ENCODE measurements around the gene RMRP.

The RMRP gene

DNA sequence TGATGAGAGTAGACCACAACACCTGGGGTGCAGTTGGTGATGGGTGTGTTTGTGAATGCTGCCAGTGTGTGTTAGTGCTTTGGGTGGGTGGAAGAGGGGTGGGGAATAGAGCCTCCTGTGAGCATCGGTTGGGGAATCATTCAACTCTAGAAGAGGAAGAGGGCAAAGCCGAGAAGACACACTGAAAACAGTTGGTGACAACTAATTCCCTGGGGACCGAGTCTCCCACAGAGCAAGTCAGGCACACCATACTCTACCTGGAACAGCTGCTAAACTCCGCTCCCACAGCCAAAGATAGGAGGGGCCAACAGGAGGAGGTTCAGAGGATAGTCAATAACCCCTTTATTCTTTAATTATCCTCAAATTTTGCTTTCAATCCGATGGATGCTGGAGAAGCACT, 8.7 kb upstream of the RMRP start:
- TF ChIP-seq EZH2 (IDR thresholded peaks at IDR 0.05; ENCODE audit: borderline replicate concordance, low read length): no peak
- TF ChIP-seq, protein P1, sequence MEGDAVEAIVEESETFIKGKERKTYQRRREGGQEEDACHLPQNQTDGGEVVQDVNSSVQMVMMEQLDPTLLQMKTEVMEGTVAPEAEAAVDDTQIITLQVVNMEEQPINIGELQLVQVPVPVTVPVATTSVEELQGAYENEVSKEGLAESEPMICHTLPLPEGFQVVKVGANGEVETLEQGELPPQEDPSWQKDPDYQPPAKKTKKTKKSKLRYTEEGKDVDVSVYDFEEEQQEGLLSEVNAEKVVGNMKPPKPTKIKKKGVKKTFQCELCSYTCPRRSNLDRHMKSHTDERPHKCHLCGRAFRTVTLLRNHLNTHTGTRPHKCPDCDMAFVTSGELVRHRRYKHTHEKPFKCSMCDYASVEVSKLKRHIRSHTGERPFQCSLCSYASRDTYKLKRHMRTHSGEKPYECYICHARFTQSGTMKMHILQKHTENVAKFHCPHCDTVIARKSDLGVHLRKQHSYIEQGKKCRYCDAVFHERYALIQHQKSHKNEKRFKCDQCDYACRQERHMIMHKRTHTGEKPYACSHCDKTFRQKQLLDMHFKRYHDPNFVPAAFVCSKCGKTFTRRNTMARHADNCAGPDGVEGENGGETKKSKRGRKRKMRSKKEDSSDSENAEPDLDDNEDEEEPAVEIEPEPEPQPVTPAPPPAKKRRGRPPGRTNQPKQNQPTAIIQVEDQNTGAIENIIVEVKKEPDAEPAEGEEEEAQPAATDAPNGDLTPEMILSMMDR (IDR thresholded peaks at IDR 0.05; ENCODE audit: low read length): no peak
- Histone ChIP-seq H3F3A (ENCODE audit: insufficient read depth, low read length) (no peaks in the 10 kb centered on the region), H3K4me3 (ENCODE audit: low read depth, low read length, poor library complexity, severe bottlenecking) (no peak overlapping the region), H3K36me3 (ENCODE audit: insufficient read depth, low read length) (peaks cover 18% of the 10 kb centered on the region; the same call in 1 of the 2 replicates), H2AFZ (ENCODE audit: low read length) (no peak overlapping the region), H3K27me3 (ENCODE audit: insufficient read depth, low read length) (no peaks in the 10 kb centered on the region), H3K27ac (ENCODE audit: low read depth, low read length, poor library complexity, severe bottlenecking) (no peak overlapping the region), H3K9ac (ENCODE audit: low read length) (no peak overlapping the region), H3K4me2 (ENCODE audit: low read length) (no peak overlapping the region), H3K9me2 (ENCODE audit: low read depth, low read length) (no peaks in the 10 kb centered on the region), H4K20me1 (ENCODE audit: insufficient read depth, low read length) (no peaks in the 10 kb centered on the region), H3K79me2 (ENCODE audit: insufficient read depth, low read length) (no peaks in the 10 kb centered on the region), H3K4me1 (ENCODE audit: insufficient read depth, low read length, severe bottlenecking) (peaks cover 37% of the 10 kb centered on the region), H3K9me3 (ENCODE audit: low read length) (no peaks in the 10 kb centered on the region)

DNA sequence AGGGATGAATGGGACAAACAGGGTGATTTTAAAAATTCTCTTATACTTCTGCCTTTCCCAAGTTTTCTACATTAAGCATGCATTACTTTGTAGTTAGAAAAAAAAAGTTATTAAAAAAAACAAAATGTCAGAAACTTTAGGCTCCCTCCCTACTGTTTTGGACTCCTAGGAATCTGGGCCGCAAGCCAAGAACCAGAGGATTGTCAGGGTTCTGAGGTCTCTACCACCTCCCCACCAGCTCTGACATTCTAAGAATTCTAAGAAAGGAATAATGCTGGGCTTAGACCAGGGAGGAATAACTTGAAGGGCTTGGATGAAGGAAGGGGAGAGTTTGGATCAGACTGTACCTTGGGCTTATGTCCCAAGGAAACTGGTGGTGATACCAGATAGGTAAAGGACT, 8.2 kb upstream of the RMRP start:
- Histone ChIP-seq H3F3A (ENCODE audit: insufficient read depth, low read length) (no peaks in the 10 kb centered on the region), H3K27me3 (ENCODE audit: insufficient read depth, low read length) (no peaks in the 10 kb centered on the region), H3K36me3 (ENCODE audit: insufficient read depth, low read length) (peaks cover 22% of the 10 kb centered on the region; the same call in 1 of the 2 replicates), H3K27ac (ENCODE audit: low read depth, low read length, poor library complexity, severe bottlenecking) (no peak overlapping the region), H3K4me1 (ENCODE audit: insufficient read depth, low read length, severe bottlenecking) (peaks cover 39% of the 10 kb centered on the region), H3K79me2 (ENCODE audit: insufficient read depth, low read length) (no peaks in the 10 kb centered on the region), H3K9me3 (ENCODE audit: low read length) (no peaks in the 10 kb centered on the region), H3K9ac (ENCODE audit: low read length) (no peak overlapping the region), H3K9me2 (ENCODE audit: low read depth, low read length) (no peaks in the 10 kb centered on the region), H4K20me1 (ENCODE audit: insufficient read depth, low read length) (no peaks in the 10 kb centered on the region), H2AFZ (ENCODE audit: low read length) (no peak overlapping the region), H3K4me2 (ENCODE audit: low read length) (no peak overlapping the region), H3K4me3 (ENCODE audit: low read depth, low read length, poor library complexity, severe bottlenecking) (no peak overlapping the region)
- TF ChIP-seq, protein P1 (IDR thresholded peaks at IDR 0.05; ENCODE audit: low read length): no peak
- TF ChIP-seq EZH2 (IDR thresholded peaks at IDR 0.05; ENCODE audit: borderline replicate concordance, low read length): no peak

DNA sequence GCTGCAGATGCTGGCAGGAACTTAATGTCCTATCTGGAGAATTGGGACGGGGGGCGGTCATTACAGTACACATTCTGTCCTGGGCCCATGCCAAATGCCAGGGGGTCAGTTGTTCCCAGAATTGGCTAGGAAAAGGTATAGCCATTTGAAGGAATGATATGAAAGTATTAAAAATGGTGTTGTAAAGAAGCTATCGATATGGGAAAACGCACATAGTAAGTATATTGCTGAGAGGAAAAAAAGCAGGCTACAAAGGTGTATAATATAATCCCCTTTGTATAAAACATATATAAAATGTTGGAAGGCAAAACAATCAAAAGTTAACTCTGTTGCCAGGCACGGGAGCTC, 7.6 kb upstream of the RMRP start:
- H3K4me1 ChIP-seq (ENCODE audit: insufficient read depth, low read length, severe bottlenecking): peaks cover 45% of the 10 kb centered on the region
- TF ChIP-seq EZH2 (IDR thresholded peaks at IDR 0.05; ENCODE audit: borderline replicate concordance, low read length): no peak
- TF ChIP-seq, protein P1 (IDR thresholded peaks at IDR 0.05; ENCODE audit: low read length): 0 out of 2 replicates have a peak, but pooled peaks have one; percentile 5

More for the DNA sequence above, 7.6 kb upstream of the RMRP start:
- Histone ChIP-seq H3K9me2 (ENCODE audit: low read depth, low read length) (no peaks in the 10 kb centered on the region), H3K4me2 (ENCODE audit: low read length) (peak overlapping the region; percentile 71), H3K79me2 (ENCODE audit: insufficient read depth, low read length) (no peaks in the 10 kb centered on the region), H3K9me3 (ENCODE audit: low read length) (no peaks in the 10 kb centered on the region), H3K27ac (ENCODE audit: low read depth, low read length, poor library complexity, severe bottlenecking) (peak overlapping the region; percentile 85), H3K9ac (ENCODE audit: low read length) (peak overlapping the region; percentile 91), H2AFZ (ENCODE audit: low read length) (no peak overlapping the region), H3K4me3 (ENCODE audit: low read depth, low read length, poor library complexity, severe bottlenecking) (peak overlapping the region; percentile 74), H3K36me3 (ENCODE audit: insufficient read depth, low read length) (peaks cover 28% of the 10 kb centered on the region; the same call in 1 of the 2 replicates), H3F3A (ENCODE audit: insufficient read depth, low read length) (no peaks in the 10 kb centered on the region), H3K27me3 (ENCODE audit: insufficient read depth, low read length) (no peaks in the 10 kb centered on the region), H4K20me1 (ENCODE audit: insufficient read depth, low read length) (no peaks in the 10 kb centered on the region)

Data from OCI-LY1 (cell line).